ENCODE measurements around the gene ROBO2.

Gene ROBO2

GRCh38 chr3:77052733-77053670 is 13.1 kb downstream of the ROBO2 start:
- DNase-seq (ENCODE audit: low read depth), result no peak

- DNase-seq (ENCODE audit: low read depth), result no peak
These were observed 13.9 kb downstream of the ROBO2 start for GRCh38 chr3:77053795-77054194.

- DNase-seq (ENCODE audit: low read depth), result no peak
These were observed 16.0 kb downstream of the ROBO2 start for GRCh38 chr3:77055841-77056341.

GRCh38 chr3:77059354-77059753 is 19.5 kb downstream of the ROBO2 start:
- no peak for DNase-seq (ENCODE audit: low read depth)

GRCh38 chr3:77063423-77063822 is 23.5 kb downstream of the ROBO2 start:
- DNase-seq (ENCODE audit: low read depth), result no peak

- DNase-seq (ENCODE audit: low read depth), result no peak
These were observed 25.9 kb downstream of the ROBO2 start for GRCh38 chr3:77065750-77066149.

- DNase-seq (ENCODE audit: low read depth), result no peak
These were observed 26.9 kb downstream of the ROBO2 start for GRCh38 chr3:77066829-77067228.

- no peak for DNase-seq (ENCODE audit: low read depth)
These were observed 28.9 kb downstream of the ROBO2 start for GRCh38 chr3:77068808-77069207.

- DNase-seq (ENCODE audit: low read depth), result no peak
These were observed 31.5 kb downstream of the ROBO2 start for GRCh38 chr3:77071364-77071763.

- no peak for DNase-seq (ENCODE audit: low read depth)
These were observed 31.9 kb downstream of the ROBO2 start for GRCh38 chr3:77071809-77072208.

- DNase-seq (ENCODE audit: low read depth), result no peak
These were observed 32.3 kb downstream of the ROBO2 start for GRCh38 chr3:77072232-77072631.

GRCh38 chr3:77078279-77078678 is 38.4 kb downstream of the ROBO2 start:
- no peak for DNase-seq (ENCODE audit: low read depth)

GRCh38 chr3:77079988-77080610 is 40.2 kb downstream of the ROBO2 start:
- DNase-seq (ENCODE audit: low read depth), result no peak

GRCh38 chr3:77081240-77081661 is 41.4 kb downstream of the ROBO2 start:
- no peak for DNase-seq (ENCODE audit: low read depth)

GRCh38 chr3:77084511-77084910 is 44.6 kb downstream of the ROBO2 start:
- no peak for DNase-seq (ENCODE audit: low read depth)

GRCh38 chr3:77086408-77086807 is 46.5 kb downstream of the ROBO2 start:
- DNase-seq (ENCODE audit: low read depth), result no peak

- no peak for DNase-seq (ENCODE audit: low read depth)
These were observed 51.9 kb downstream of the ROBO2 start for GRCh38 chr3:77091809-77092208.

- no peak for DNase-seq (ENCODE audit: low read depth)
These were observed 53.2 kb downstream of the ROBO2 start for GRCh38 chr3:77093101-77093500.

- DNase-seq (ENCODE audit: low read depth), result no peak
These were observed 56.2 kb downstream of the ROBO2 start for GRCh38 chr3:77096145-77096544.

GRCh38 chr3:77096966-77097890 is 57.3 kb downstream of the ROBO2 start:
- DNase-seq (ENCODE audit: low read depth), result no peak

GRCh38 chr3:77102951-77103769 is 63.3 kb downstream of the ROBO2 start:
- no peak for DNase-seq (ENCODE audit: low read depth)

Measured in activated T-helper 9 cell treated with anti-CD3 and anti-CD28 coated beads, Interleukin-2, amount 50 U/mL, for 16 hours (primary cell).